Heart left ventricle (tissue), 16 donors: Measurements from ENCODE around the gene ARHGAP30. TPM values are rescaled to one million over a fixed set of nuclear protein-coding genes. Genes with fewer than 3 reads are reported as not detected.

Experiments
- ATAC-seq, 4 donors: fragments of 200-7000 bp; cut with Tn5 transposase; one replicate each; pipeline ENCODE4 v1.9.1; 2020 to 2022; ENCODE audit warnings: moderate library complexity in 4 of 4, mild to moderate bottlenecking in 3 of 4, moderate number of reproducible peaks in 1 of 4
- DNase-seq, 5 donors: peaks; one replicate each; pipeline ENCODE4 v3.0.0-alpha.2; 2020
- H3K27ac ChIP-seq, 12 donors: fragments of 200-600 bp; sonication (generic) in 4 of 12; one replicate each; pipeline versions ENCODE4 v1.5.0 to v1.8.0; 2016 to 2022; ENCODE audit warnings: mild to moderate bottlenecking in 2 of 12
- H3K27me3 ChIP-seq, 9 donors: fragments of 200-600 bp; sonication (generic) in 2 of 9; one replicate each; pipeline versions ENCODE4 v1.5.1 to v1.8.0; 2016 to 2022; ENCODE audit warnings: mild to moderate bottlenecking in 3 of 9
- H3K36me3 ChIP-seq, 9 donors: fragments of 200-600 bp; sonication (generic) in 2 of 9; one replicate each; pipeline versions ENCODE4 v1.5.0 to v1.8.0; 2018 to 2022; ENCODE audit warnings: mild to moderate bottlenecking in 2 of 9
- H3K4me1 ChIP-seq, 12 donors: fragments of 200-600 bp; sonication (generic) in 4 of 12; one replicate each; pipeline versions ENCODE4 v1.5.0 to v1.8.0; 2016 to 2022; ENCODE audit warnings: mild to moderate bottlenecking in 3 of 12
- H3K4me3 ChIP-seq, 12 donors: fragments of 200-600 bp; sonication (generic) in 4 of 12; one replicate each; pipeline versions ENCODE4 v1.5.0 to v1.8.0; 2017 to 2022; ENCODE audit warnings: mild to moderate bottlenecking in 9 of 12, moderate library complexity in 4 of 12
- H3K9me3 ChIP-seq, 12 donors: fragments of 200-600 bp; sonication (generic) in 4 of 12; one replicate each; pipeline versions ENCODE4 v1.5.0 to v1.8.0; 2016 to 2022; ENCODE audit warnings: mild to moderate bottlenecking in 1 of 12
- POLR2A ChIP-seq, 2 donors: fragments of 450-650 bp; IDR thresholded peaks; one replicate each; pipeline ENCODE4 v1.6.1; 2017; ENCODE audit warnings: antibody characterized with exemption in 2 of 2, mild to moderate bottlenecking in 2 of 2, moderate library complexity in 2 of 2
- WGBS, 4 donors: extraction: QIAGEN DNeasy Blood & Tissue Kit in 2 of 4; methylation state at CpG; one replicate each; pipeline versions ENCODE4 v1.1.5 to v1.1.7; 2013 to 2018; 5-methylcytosine and 5-hydroxymethylcytosine counted together
- intact Hi-C, 10 donors: fragments of 100-400 bp; cut with DNase I; formaldehyde crosslinking; loops; one replicate each; pipeline versions ENCODE4 v1.11.1 to v1.14.2; 2022
- polyA plus RNA-seq, 2 donors: library from polyadenylated mRNA; stranded (reverse); fragments of 200-250 nt; gene quantifications; one replicate each; pipeline ENCODE4 v1.2.3, GENCODE V29; 2013
- total RNA-seq, 9 donors: library from RNA; depleted of rRNA in 2 of 9; stranded (reverse); fragments of >200 nt in 2 of 9; fragmentation: NEBNext Ultra II Directional in 3 of 9; extraction: Animal tissue kit (Norgen Biotek cat#: 25700) in 3 of 9; gene quantifications; one replicate each; pipeline versions ENCODE4 v1.1.0 to v1.2.4, GENCODE V29; 2016 to 2023
- TF ChIP-seq, protein P1 (sequence below), 12 donors: fragments of 200-600 bp; sonication (generic) in 4 of 12; IDR thresholded peaks; one replicate each; pipeline versions ENCODE4 v1.5.0 to v1.8.0; 2018 to 2022; ENCODE audit warnings: antibody characterized with exemption in 12 of 12, mild to moderate bottlenecking in 5 of 12
- donor health status: ischemic (EF 13 %, LVEDD 7.1; RV severe dilation, severe dysfunction).
- donor health status: healthy with polysubstance abuse.
- donor health status: DM: no; HTN: yes; CAD: no.
- donor health status: DM: no; HTN: no; CAD: no.
- donor health status: ischemic (EF 25% LVEDD 6.9; RV normal size, moderate dysfunction).
- donor health status: ischemic (EF 25% LVEDD 5.7; RV mildly dilated, moderate dysfunction).
- donor health status: healthy.
- donor health status: DM: yes; HTN: yes; CAD: no.
- donor health status: ischemic (EF 35%, LVEDD 5.7; RV mildly dilated, moderate dysfunction).
- donor health status: nonischemic (EF 11% LVEDD 7.7; RV severe dilation, severe dysfunction).
- donor health status: DM: yes; HTN: yes; CAD: no.
- donor health status: PGD.
- donor health status: ischemic (EF 29% LVEDD 5.4; RV normal size, mild dysfunction).
- donor health status: nonischemic (EF 23%, LVEDD 6.1; RV moderate dilation, normal function).

ARHGAP30 gene
- total and polyA plus RNA-seq, 11 donors: 1.3 to 32.2 (median 2.1) TPM

DNA sequence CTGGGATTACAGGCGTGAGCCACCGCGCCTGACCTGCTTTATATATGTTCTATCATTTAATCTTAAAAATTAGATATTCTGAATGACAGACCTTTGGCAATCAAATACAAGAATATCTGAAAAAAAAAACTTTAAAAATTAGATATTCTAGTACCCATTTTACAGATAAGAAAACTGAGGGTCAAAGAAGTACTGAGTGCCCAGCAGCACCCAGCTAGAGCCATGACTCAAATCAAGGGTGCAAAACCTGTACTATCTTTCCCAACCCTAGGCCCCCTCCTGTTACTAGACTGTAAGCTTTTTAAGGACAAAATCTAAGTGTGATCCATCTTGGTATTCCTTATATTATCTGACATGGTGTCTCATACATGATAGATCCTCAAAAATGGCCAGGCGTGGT lies 8.3 kb downstream of the ARHGAP30 start:
- no peak overlapping the region for H3K4me3 ChIP-seq
- peaks cover 0 to 20% (median 0%) of the 10 kb centered on the region in 12 donors for H3K4me1 ChIP-seq
- no peak for TF ChIP-seq POLR2A (IDR thresholded peaks at IDR 0.05)
- ATAC-seq: no peak
- intact Hi-C loops: no loop called here
- H3K36me3 ChIP-seq: peaks cover 0 to 46% (median 0%) of the 10 kb centered on the region in 9 donors
- no peak for DNase-seq
- H3K9me3 ChIP-seq: no peaks in the 10 kb centered on the region
- H3K27ac ChIP-seq: no peak overlapping the region
- H3K27me3 ChIP-seq: peaks cover 0 to 41% (median 0%) of the 10 kb centered on the region in 9 donors
- WGBS, 4 donors: 90 to 100% (median 93%) methylated on average over 4 of the region's 4 CpGs

DNA sequence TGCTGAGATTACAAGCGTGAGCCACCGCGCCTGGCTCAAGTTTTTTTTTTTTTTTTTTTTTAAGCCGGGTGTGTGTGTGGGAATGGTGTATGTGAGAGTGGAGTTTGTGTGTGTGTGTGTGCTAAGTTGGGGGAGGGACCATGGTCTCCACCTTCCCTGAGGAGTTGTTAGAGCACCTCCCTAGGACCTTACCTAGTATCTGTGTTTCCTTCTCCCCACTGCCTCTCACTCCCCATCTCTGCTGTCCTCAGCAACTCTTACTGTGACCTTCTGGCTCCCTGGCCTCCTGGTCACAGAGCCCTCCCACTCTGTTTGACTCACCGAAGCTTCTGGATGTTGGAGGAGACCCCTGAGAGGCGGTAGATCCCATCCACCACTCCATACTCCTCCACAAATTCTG lies 10.4 kb downstream of the ARHGAP30 start:
- H3K4me1 ChIP-seq: peaks cover 0 to 2% (median 0%) of the 10 kb centered on the region in 12 donors
- peaks cover 0 to 49% (median 4%) of the 10 kb centered on the region in 9 donors for H3K27me3 ChIP-seq
- intact Hi-C loops: no loop called here
- no peak for ATAC-seq
- no peak overlapping the region for H3K27ac ChIP-seq
- H3K36me3 ChIP-seq: peaks cover 0 to 44% (median 0%) of the 10 kb centered on the region in 9 donors
- no peaks in the 10 kb centered on the region for H3K9me3 ChIP-seq
- 70 to 88% (median 75%) methylated on average over 6 of the region's 6 CpGs for WGBS, 4 donors
- H3K4me3 ChIP-seq: no peak overlapping the region
- DNase-seq: no peak
- TF ChIP-seq, protein P1, sequence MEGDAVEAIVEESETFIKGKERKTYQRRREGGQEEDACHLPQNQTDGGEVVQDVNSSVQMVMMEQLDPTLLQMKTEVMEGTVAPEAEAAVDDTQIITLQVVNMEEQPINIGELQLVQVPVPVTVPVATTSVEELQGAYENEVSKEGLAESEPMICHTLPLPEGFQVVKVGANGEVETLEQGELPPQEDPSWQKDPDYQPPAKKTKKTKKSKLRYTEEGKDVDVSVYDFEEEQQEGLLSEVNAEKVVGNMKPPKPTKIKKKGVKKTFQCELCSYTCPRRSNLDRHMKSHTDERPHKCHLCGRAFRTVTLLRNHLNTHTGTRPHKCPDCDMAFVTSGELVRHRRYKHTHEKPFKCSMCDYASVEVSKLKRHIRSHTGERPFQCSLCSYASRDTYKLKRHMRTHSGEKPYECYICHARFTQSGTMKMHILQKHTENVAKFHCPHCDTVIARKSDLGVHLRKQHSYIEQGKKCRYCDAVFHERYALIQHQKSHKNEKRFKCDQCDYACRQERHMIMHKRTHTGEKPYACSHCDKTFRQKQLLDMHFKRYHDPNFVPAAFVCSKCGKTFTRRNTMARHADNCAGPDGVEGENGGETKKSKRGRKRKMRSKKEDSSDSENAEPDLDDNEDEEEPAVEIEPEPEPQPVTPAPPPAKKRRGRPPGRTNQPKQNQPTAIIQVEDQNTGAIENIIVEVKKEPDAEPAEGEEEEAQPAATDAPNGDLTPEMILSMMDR (IDR thresholded peaks at IDR 0.05): no peak
- TF ChIP-seq POLR2A (IDR thresholded peaks at IDR 0.05): no peak

DNA sequence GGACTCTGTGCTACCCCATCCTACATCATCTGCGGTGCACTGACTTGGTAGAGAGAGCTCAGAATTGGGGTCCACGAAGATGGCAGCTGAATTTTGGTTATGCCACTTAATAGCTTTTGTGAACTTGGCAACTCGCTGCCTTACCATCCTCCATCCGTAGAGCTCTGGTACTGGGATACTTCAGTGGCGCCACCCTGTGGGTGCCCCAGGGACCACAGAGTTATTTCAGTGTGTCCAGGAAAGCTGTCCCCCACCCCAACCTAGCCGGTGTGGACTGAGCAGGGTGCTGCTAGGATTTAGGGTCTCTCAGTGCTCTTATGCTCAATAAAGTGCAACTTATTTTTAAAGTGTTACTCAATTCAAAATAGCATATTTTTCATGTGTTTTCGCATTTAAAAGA lies 14.9 kb downstream of the ARHGAP30 start:
- H3K4me1 ChIP-seq: no peaks in the 10 kb centered on the region
- ATAC-seq: no peak
- H3K36me3 ChIP-seq: peaks cover 0 to 75% (median 0%) of the 10 kb centered on the region in 9 donors
- H3K4me3 ChIP-seq: no peak overlapping the region
- no peak overlapping the region for H3K27ac ChIP-seq
- WGBS, 4 donors: 68 to 94% (median 78%) methylated on average over 7 of the region's 7 CpGs
- DNase-seq: no peak
- TF ChIP-seq POLR2A (IDR thresholded peaks at IDR 0.05): no peak
- TF ChIP-seq, protein P1 (IDR thresholded peaks at IDR 0.05): peak in 2 of 12 donors; percentile 13
- intact Hi-C loops: no loop called here
- H3K9me3 ChIP-seq: no peaks in the 10 kb centered on the region
- H3K27me3 ChIP-seq: peaks cover 0 to 52% (median 4%) of the 10 kb centered on the region in 9 donors

DNA sequence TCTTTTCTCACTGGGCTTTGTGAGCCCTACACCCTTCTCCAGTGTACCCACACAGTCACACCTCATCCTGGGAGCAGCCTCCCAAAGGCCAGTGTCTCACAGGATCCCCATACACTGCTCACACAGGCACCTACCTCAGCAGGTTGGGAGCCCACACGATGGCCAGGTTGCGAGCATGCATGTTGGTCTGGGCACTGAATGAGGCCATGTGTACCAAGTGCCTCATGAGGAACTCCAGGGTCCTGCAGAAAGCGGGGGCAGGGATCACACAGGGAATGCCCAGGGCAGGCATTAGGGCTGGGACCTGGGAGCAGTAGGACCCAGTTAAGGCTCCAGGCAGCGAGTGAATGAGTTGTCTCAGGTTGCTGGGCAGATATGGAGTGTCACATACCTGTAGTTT lies 15.5 kb downstream of the ARHGAP30 start:
- no peak for TF ChIP-seq POLR2A (IDR thresholded peaks at IDR 0.05)
- TF ChIP-seq, protein P1 (IDR thresholded peaks at IDR 0.05): no peak
- Histone ChIP-seq H3K9me3 (no peaks in the 10 kb centered on the region), H3K27ac (no peak overlapping the region), H3K27me3 (peaks cover 0 to 49% (median 4%) of the 10 kb centered on the region in 9 donors), H3K36me3 (peaks cover 0 to 75% (median 0%) of the 10 kb centered on the region in 9 donors), H3K4me3 (no peak overlapping the region), H3K4me1 (no peaks in the 10 kb centered on the region)
- intact Hi-C loops: no loop called here
- no peak for ATAC-seq
- WGBS, 4 donors: 82 to 90% (median 84%) methylated on average over 3 to 4 of the region's 4 CpGs
- DNase-seq: no peak

DNA sequence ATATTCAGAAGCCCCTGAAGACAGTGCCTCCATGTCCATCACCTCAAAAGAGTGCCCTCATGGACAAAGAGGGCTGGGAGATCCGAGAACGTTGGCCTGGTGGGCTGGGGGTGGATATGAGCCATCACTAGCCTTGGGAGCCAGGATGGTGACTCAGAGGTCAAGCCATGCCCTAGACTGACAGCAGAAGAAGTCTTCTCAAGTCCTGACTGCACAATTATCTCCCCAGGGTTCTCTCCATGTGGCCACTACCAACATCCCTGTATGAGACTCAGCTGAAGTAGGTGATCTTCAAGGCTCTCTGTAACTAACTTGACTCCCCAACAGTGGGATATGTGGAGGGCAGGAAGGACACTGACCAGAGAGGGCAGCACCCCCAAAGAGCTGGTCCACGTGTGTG lies 16.8 kb downstream of the ARHGAP30 start:
- ATAC-seq: no peak
- 74 to 81% (median 78%) methylated on average over 3 of the region's 3 CpGs for WGBS, 4 donors
- intact Hi-C loops: no loop called here
- no peak for TF ChIP-seq POLR2A (IDR thresholded peaks at IDR 0.05)
- TF ChIP-seq, protein P1 (IDR thresholded peaks at IDR 0.05): no peak
- Histone ChIP-seq H3K27me3 (peaks cover 0 to 36% (median 4%) of the 10 kb centered on the region in 9 donors), H3K27ac (no peak overlapping the region), H3K36me3 (peaks cover 0 to 78% (median 0%) of the 10 kb centered on the region in 9 donors), H3K4me3 (no peak overlapping the region), H3K9me3 (no peaks in the 10 kb centered on the region), H3K4me1 (peaks cover 0 to 12% (median 0%) of the 10 kb centered on the region in 12 donors)
- no peak for DNase-seq
